Immature natural killer cell (primary cell): ENCODE measurements around the gene TNFAIP6. TPM values are rescaled to one million over a fixed set of nuclear protein-coding genes. Genes with fewer than 3 reads are reported as not detected.
A peak's percentile ranks its signal among the peaks of the same experiment; 100 is the strongest.

Experiments used
- DNase-seq, 3 donors: peaks; one replicate each; pipeline ENCODE4 v3.0.0; 2022; ENCODE audit warnings: mixed read lengths in 1 of 3
- H3K27ac Mint-ChIP-seq, 6 donors: one replicate each; pipeline ENCODE4 v1.8.0; 2020; ENCODE audit warnings: mixed read lengths in 6 of 6, mild to moderate bottlenecking in 5 of 6, inconsistent platforms in 4 of 6, moderate library complexity in 3 of 6
- H3K27me3 Mint-ChIP-seq, 3 donors: one replicate each; pipeline ENCODE4 v1.8.0; 2020 to 2021; ENCODE audit warnings: low read depth in 3 of 3, mild to moderate bottlenecking in 3 of 3, mixed read lengths in 3 of 3, moderate library complexity in 3 of 3, inconsistent platforms in 1 of 3
- H3K36me3 Mint-ChIP-seq, 3 donors: one replicate each; pipeline ENCODE4 v1.8.0; 2020; ENCODE audit warnings: mixed read lengths in 3 of 3, inconsistent platforms in 2 of 3, mild to moderate bottlenecking in 2 of 3
- H3K4me1 Mint-ChIP-seq, 2 donors: one replicate each; pipeline ENCODE4 v1.8.0; 2020; ENCODE audit warnings: inconsistent platforms in 2 of 2, mild to moderate bottlenecking in 2 of 2, mixed read lengths in 2 of 2, moderate library complexity in 1 of 2
- H3K4me3 Mint-ChIP-seq, 5 donors: one replicate each; pipeline ENCODE4 v1.8.0; 2020; ENCODE audit warnings: mild to moderate bottlenecking in 5 of 5, mixed read lengths in 5 of 5, inconsistent platforms in 3 of 5, moderate library complexity in 3 of 5
- H3K9me3 Mint-ChIP-seq, 6 donors: one replicate each; pipeline ENCODE4 v1.8.0; 2020; ENCODE audit warnings: mild to moderate bottlenecking in 6 of 6, mixed read lengths in 6 of 6, inconsistent platforms in 4 of 6, moderate library complexity in 3 of 6
- polyA plus RNA-seq, 3 donors: library from polyadenylated mRNA; unstranded; fragments of 300-500 nt; fragmentation: Illumina TruSeq; gene quantifications; one replicate each; pipeline ENCODE4 v1.2.3, GENCODE V29; 2021

TNFAIP6 gene
- polyA plus RNA-seq, 3 donors from 2014 or later, result not detected

DNA sequence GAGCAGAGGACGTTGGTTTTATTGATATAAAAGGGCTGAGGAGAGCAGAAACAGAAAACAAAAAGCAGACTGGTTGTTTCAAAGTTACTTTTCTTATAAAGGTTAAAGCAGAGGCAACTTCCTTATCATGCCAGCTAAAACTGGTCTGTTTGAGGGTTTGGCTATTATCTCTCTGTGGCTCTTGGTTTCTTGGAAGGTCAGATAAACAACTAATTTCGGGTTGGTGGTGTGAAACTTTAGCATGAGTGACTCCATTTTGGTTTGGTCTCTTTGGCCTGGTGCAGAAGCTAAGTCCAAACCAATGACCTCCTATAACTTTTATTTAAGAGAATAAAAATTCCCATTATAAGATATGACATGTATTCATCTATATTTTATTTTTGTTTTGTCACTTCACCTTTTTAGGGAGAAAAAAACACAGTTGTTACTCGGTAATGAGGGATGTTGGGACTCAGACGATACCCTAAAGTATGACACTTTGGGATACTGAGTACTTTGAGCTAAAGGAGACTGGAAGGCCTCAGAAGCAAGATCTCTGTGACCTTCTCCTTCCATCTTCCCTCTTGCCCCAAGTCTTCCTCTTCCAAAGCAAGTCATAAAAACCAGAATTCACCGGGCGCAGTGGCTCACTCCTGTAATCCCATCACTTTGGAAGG, 23.3 kb downstream of the TNFAIP6 start:
- no peak overlapping the region for H3K27ac Mint-ChIP-seq

DNA sequence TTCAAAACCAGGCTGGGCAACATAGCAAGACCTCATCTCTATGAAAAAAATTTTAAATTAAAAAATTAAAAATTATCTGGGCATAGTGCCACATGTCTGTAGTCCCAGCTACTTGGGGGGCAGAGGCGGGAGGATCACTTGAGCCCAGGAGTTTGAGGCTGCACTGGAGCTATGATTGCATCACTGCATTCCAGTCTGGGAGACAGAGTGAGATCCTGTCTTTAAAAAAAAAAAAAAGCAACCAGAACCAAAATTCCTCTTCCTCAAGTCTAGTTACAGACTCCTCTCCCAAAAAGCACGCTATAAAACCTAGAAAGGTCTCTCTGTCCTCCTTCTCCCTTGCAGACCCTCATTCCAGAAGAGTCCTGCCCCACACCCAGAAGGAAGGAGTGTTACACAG, 23.9 kb downstream of the TNFAIP6 start:
- H3K4me3 Mint-ChIP-seq, result no peak overlapping the region

More for the DNA sequence above, 23.3 kb downstream of the TNFAIP6 start:
- DNase-seq, result no peak
- Mint-ChIP-seq H3K9me3 (no peaks in the 10 kb centered on the region), H3K4me1 (no peaks in the 10 kb centered on the region), H3K36me3 (no peaks in the 10 kb centered on the region), H3K27me3 (peaks cover 0 to 2% (median 1%) of the 10 kb centered on the region in 3 donors), H3K4me3 (no peak overlapping the region)

DNA sequence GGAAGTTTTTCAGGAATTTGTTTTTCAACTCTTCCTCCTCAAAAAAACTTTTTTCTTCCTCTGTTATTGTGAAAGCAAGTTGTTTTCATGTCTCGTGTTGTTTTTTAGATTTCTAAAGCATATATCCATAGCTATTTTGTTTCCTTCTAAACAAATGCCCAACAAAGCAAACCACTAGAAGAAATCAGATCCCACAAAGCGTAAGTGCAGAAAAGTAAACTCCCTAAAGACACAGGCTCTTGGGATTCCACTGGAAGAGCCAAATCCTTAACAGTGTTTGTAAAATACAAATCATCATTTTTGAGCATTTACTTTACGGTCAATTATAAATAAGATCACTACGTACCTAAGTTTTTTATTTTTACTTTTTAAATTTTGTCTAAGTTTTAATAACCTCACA, 30.6 kb downstream of the TNFAIP6 start:
- Mint-ChIP-seq H3K27ac (no peak overlapping the region), H3K36me3 (no peaks in the 10 kb centered on the region), H3K4me1 (no peaks in the 10 kb centered on the region), H3K27me3 (peaks cover 0 to 6% (median 6%) of the 10 kb centered on the region in 3 donors), H3K9me3 (no peaks in the 10 kb centered on the region), H3K4me3 (no peak overlapping the region)
- DNase-seq, result no peak

More for the DNA sequence above, 23.9 kb downstream of the TNFAIP6 start:
- Mint-ChIP-seq H3K9me3 (no peaks in the 10 kb centered on the region), H3K27ac (no peak overlapping the region), H3K4me1 (no peaks in the 10 kb centered on the region), H3K36me3 (no peaks in the 10 kb centered on the region), H3K27me3 (peaks cover 0 to 2% (median 2%) of the 10 kb centered on the region in 3 donors)
- DNase-seq, result no peak

DNA sequence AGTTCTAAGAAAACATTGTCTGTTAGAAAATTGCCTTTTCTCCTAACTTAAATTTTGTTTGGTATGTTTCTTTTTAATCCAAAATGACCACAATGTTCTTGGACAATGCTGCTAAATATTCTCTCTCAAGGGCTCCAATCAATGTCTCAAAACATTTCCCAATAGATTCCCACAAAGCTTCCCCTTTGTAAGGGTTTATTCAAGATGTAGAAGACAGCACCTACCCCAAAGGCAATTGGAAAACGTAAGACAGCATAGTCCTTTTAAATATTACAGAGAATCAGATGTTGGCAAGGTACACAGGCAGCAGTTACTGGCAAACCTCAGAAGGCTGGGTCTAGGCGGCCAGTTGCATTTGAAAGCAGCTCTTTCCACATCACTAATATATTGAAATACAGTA, 34.0 kb downstream of the TNFAIP6 start:
- Mint-ChIP-seq H3K27ac (no peak overlapping the region), H3K4me3 (no peak overlapping the region)

DNA sequence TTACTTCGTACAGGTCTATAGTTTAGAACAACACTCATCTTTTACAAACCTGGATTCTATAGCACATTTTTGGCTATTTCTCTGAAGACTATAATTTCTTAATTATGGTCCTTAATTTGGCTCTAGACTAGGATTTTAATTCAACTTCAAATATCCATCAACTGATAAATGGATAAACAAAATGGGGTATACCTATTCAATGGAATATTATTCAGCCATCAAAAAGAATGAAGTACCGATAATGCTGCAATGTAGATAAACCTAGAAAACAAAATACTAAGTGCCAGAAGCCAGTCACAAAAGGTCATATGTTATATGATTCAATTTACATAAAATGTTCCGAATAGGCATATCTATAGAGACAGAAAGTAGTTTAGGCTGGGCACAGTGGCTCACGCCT, 37.1 kb downstream of the TNFAIP6 start:
- DNase-seq, result no peak
- Mint-ChIP-seq H3K27me3 (peaks cover 1 to 13% (median 4%) of the 10 kb centered on the region in 3 donors), H3K4me1 (no peaks in the 10 kb centered on the region), H3K4me3 (no peak overlapping the region), H3K36me3 (no peaks in the 10 kb centered on the region), H3K9me3 (no peaks in the 10 kb centered on the region), H3K27ac (no peak overlapping the region)

More for the DNA sequence above, 34.0 kb downstream of the TNFAIP6 start:
- Mint-ChIP-seq H3K9me3 (no peaks in the 10 kb centered on the region), H3K36me3 (no peaks in the 10 kb centered on the region), H3K27me3 (peaks cover 1 to 10% (median 4%) of the 10 kb centered on the region in 3 donors), H3K4me1 (no peaks in the 10 kb centered on the region)
- no peak for DNase-seq

DNA sequence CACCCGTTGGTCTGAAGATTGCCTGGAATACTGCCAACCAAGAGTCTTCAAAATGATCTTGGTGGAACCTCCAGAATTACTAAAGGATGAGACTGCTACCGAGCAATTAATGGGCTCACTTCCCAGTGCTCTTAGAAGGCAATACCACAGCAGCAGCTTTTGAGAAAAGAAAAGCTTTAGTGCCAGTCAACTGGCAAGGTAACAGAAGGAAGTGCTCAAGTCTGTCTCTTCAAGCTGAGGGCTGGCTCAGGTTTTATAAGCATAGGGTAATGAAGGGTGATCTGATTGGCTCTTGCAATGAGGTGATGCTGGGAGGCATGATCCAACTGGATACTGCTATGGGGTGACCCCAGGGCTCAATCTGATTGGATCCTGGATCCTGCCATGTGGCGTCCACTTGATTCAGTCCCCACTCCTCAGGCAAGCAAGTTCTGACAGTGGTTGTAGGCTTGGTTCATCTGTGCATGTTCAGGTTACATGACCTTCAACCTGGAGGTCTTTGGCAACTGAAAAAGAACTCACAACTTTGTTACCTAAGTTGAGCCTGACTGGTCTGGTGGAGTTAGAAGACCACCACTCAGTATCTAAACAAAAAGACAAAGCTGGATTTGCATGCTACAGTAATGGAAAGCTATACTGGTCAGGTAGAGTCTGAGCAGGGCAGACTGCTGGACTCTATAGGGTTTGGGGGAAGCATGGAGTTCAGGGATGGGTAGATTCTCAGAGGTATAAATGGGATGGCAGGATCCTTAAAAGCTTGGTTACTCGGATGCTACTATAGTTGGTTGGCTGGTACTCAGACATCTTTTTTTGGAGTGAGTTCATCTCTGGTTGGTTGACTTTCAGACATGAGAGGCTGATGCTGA, 38.4 kb downstream of the TNFAIP6 start:
- no peaks in the 10 kb centered on the region for H3K9me3 Mint-ChIP-seq
- H3K27ac Mint-ChIP-seq, result no peak overlapping the region
- no peaks in the 10 kb centered on the region for H3K4me1 Mint-ChIP-seq
- H3K27me3 Mint-ChIP-seq, result peaks cover 1 to 9% (median 4%) of the 10 kb centered on the region in 3 donors
- DNase-seq, result no peak
- no peak overlapping the region for H3K4me3 Mint-ChIP-seq
- no peaks in the 10 kb centered on the region for H3K36me3 Mint-ChIP-seq

DNA sequence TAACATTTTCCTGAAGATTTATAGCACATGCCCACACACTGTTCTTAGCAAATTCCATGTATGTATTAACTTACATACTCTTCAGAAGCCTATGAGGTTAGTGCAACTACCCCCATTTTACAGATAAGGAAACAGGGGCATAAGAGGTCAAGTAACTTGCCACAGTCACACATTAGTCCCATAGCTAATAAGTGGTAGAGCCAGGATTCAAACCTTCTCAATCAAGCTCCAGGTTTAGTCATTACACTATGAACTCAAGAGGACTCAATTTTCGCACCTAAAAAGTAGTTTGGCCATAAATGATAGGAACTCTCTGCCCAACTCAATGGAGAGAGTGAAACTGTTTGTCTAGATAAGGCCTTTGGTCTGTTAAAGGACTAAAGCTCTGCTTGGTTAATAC, 42.6 kb downstream of the TNFAIP6 start:
- Mint-ChIP-seq H3K27me3 (peaks cover 0 to 3% (median under 1%) of the 10 kb centered on the region in 3 donors), H3K9me3 (no peaks in the 10 kb centered on the region), H3K36me3 (no peaks in the 10 kb centered on the region), H3K4me1 (no peaks in the 10 kb centered on the region), H3K27ac (no peak overlapping the region), H3K4me3 (no peak overlapping the region)
- DNase-seq, result no peak

DNA sequence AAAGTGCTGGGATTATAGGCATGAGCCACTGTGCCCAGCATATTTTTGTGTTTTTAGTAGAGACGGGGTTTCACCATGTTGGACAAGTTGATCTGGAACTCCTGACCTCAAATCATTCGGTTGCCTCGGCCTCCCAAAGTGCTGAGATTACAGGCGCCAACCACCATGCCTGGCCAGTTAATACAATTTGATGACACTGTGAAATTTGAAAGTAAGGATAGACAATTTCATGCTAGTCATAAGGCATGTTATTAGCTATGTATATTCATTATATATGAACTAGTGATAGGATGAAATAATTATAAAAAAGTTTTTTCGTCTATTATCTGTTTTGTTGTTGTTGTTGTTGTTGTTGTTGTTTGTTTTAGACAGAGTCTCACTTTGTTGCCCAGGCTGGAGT, 43.8 kb downstream of the TNFAIP6 start:
- Mint-ChIP-seq H3K27me3 (peaks cover 0 to 3% (median 2%) of the 10 kb centered on the region in 3 donors), H3K4me1 (no peaks in the 10 kb centered on the region), H3K27ac (no peak overlapping the region), H3K4me3 (no peak overlapping the region), H3K9me3 (no peaks in the 10 kb centered on the region), H3K36me3 (no peaks in the 10 kb centered on the region)
- no peak for DNase-seq

DNA sequence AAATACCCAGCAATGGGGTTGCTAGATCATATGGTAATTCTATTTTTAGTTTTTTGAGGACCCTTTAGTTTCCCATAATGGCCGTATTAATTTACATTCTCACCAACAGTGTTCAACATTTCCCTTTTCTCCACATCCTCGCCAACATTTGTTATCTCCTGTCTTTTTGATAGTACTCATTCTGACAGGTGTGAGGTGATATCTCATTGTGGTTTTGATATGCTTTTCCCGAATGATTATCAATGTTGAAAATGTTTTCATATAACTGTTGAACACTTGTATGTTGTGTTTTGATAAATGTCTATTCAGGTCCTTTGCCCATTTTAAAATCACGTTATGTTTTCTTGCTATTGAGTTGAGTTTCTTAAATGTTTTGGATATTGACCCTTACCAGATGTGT, 46.5 kb downstream of the TNFAIP6 start:
- no peak overlapping the region for H3K4me3 Mint-ChIP-seq
- H3K27me3 Mint-ChIP-seq, result peaks cover 0 to 4% (median 0%) of the 10 kb centered on the region in 3 donors
- H3K27ac Mint-ChIP-seq, result no peak overlapping the region
- no peaks in the 10 kb centered on the region for H3K36me3 Mint-ChIP-seq
- H3K9me3 Mint-ChIP-seq, result no peaks in the 10 kb centered on the region
- no peak for DNase-seq
- H3K4me1 Mint-ChIP-seq, result no peaks in the 10 kb centered on the region

DNA sequence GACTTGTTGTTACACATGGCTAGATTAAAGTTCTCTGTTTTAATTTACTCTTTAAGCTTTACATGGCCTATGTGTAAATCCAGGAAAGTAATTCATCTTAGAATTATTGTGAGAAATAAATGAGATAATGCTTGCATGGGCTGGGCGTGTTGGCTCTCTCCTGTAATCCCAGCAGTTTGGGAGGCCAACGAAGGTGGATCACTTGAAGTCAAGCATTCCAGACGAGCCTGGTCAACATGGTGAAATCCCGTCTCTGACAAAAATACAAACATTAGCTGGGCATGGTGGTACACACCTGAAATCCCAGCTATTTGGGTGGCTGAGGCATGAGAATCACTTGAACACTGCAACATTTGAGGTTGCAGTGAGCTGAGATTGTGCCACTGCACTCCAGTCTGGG, 48.0 kb downstream of the TNFAIP6 start:
- no peak overlapping the region for H3K4me3 Mint-ChIP-seq
- no peak overlapping the region for H3K27ac Mint-ChIP-seq
- no peak for DNase-seq
- H3K9me3 Mint-ChIP-seq, result no peaks in the 10 kb centered on the region
- H3K4me1 Mint-ChIP-seq, result peaks cover 6 to 8% of the 10 kb centered on the region in 2 donors
- peaks cover 0 to 4% (median 0%) of the 10 kb centered on the region in 3 donors for H3K27me3 Mint-ChIP-seq
- H3K36me3 Mint-ChIP-seq, result no peaks in the 10 kb centered on the region

DNA sequence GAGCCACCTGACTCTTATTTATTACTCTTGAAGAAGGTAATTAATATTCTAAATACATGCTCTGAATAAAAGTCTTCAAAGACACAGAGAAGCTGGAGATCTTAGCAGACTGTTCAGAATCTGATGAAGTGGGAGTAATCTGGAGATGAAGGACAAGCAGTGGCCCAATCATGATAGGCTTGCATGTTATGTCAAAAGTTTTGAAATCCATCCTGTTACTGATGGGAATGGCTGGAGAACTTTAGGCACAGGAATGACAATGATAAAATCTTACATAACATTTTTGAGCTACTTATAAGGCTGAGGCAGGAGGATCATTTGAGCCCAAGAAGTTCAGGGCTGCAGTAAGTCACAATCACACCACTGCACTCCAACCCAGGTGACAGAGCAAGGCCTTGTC, 49.9 kb downstream of the TNFAIP6 start:
- no peak for DNase-seq
- Mint-ChIP-seq H3K36me3 (no peaks in the 10 kb centered on the region), H3K9me3 (no peaks in the 10 kb centered on the region), H3K27ac (no peak overlapping the region), H3K4me1 (peaks cover 23 to 27% of the 10 kb centered on the region in 2 donors), H3K27me3 (peaks cover 0 to 4% (median 0%) of the 10 kb centered on the region in 3 donors), H3K4me3 (peak overlapping the region in 1 of 5 donors; percentile 4)

DNA sequence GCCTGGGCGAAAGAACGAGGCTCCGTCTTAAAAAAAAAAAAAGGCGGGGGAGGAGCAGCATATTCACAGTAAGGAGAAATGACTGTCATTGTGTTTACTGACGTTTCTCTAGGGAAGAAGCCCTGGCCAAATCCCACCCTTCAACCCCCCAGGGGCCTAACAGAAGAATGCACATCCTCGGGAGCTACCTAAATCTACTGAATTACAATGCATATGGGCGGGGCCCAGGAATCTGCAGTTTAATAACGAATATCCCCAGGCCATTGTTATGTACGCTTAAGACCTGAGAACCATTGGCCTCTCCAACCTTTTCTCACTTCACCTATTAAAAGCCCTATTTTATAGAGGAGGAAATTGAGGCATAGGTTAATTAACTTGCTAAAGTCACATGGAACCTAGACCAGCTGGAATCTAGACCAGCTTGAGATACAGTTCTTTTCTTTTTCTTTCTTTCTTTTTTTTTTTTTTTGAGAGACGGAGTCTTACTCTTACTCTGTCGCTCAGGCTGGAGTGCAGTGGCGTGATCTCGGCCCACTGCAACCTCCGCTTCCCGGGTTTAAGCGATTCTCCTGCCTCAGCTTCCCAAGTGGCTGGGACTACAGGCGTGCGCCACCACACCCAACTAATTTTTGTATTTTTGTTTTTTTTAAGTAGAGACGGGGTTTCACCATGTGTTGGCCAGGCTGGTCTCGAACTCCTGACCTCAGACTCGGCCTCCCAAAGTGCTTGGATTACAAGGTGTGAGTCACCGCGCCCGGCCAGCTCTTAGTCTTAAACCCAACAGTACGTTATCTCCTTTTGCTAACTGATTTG, 51.6 kb downstream of the TNFAIP6 start:
- no peak for DNase-seq
- Mint-ChIP-seq H3K27ac (peak overlapping the region; percentile 84 to 95 (median 94)), H3K9me3 (no peaks in the 10 kb centered on the region), H3K36me3 (no peaks in the 10 kb centered on the region), H3K4me1 (peaks cover 26 to 31% of the 10 kb centered on the region in 2 donors), H3K4me3 (peak overlapping the region; percentile 90 to 98 (median 95)), H3K27me3 (peaks cover 0 to 4% (median 0%) of the 10 kb centered on the region in 3 donors)

DNA sequence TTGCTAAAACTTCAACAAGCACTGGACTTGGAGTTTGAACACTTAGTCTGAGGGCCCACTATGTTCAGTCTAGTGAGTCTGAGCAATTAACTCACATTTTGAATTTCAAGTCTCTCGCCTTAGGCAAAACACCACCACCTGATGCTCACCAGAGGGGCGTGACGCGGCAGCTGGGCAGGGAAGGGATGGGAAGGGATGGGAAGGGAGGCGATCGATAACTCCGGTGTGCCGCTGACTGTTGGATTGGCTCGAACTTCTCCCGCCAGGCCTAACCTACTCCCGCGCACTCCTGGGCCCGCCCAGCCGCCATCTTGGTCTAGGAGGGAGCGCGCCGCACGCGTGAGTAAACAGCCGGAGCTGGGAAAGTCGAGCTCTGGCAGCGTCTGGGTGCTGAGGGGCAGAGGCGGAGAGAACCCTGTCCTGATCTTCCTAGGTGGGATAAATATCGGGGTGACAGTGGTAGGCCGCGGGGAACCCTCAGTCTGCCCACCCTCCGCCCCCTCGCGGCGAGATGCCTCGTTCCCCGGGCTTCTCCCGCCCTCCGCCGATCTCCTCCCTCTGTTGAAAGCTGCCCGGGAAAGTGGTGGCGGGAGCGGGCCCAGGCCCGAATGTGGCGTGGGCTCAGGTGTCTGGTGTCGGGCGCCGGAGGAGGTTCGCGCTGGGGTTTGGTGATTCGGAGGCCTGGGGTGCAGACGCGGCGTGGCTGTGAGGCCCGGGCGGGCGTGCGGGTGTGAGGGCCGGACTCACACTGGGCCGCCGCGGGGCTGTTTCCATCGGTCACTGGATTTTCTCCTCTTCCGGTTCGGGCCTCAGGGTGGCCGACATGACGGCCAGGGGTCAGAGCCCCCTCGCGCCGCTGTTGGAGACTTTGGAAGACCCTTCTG, 52.5 kb downstream of the TNFAIP6 start, which contains the start of gene RIF1:
Gene RIF1, plus strand, starts transcription at position 302 of the 884 bp plus-strand sequence. Its CDS starts 522 bp downstream, at position 824.
- Mint-ChIP-seq H3K27me3 (peaks cover 0 to 4% (median 0%) of the 10 kb centered on the region in 3 donors), H3K4me1 (peaks cover 26 to 31% of the 10 kb centered on the region in 2 donors), H3K27ac (peak within 1 kb of the TSS; percentile 84 to 95 (median 94)), H3K36me3 (no peaks in the 10 kb centered on the region), H3K9me3 (no peaks in the 10 kb centered on the region), H3K4me3 (peak within 1 kb of the TSS; percentile 90 to 98 (median 95))
- DNase-seq, result peak; percentile 66 to 68 (median 67)
